Measurements from ENCODE around the gene DSCAM. TPM values are rescaled to one million over a fixed set of nuclear protein-coding genes. Genes with fewer than 3 reads are reported as not detected.

The DSCAM gene
- total RNA-seq, 1 experiment from 2014 or later = 0.13 TPM

GRCh38 chr21:40842197-40842552 lies 4.8 kb downstream of the DSCAM start (continued):
- TF ChIP-seq EMX1 (CRISPR knock-in tag; IDR thresholded peaks at IDR 0.05) (no peak), ZBTB43 (CRISPR knock-in tag; IDR thresholded peaks at IDR 0.05) (no peak), ZNF219 (CRISPR knock-in tag; IDR thresholded peaks at IDR 0.05; ENCODE audit: borderline replicate concordance) (no peak), RORB (CRISPR knock-in tag; IDR thresholded peaks at IDR 0.05) (no peak), ZNF416 (CRISPR knock-in tag; IDR thresholded peaks at IDR 0.05) (no peak), PRRX2 (CRISPR knock-in tag; IDR thresholded peaks at IDR 0.05) (no peak), NR2C2 (CRISPR knock-in tag; IDR thresholded peaks at IDR 0.05) (no peak)
- TF ChIP-seq, protein P1, sequence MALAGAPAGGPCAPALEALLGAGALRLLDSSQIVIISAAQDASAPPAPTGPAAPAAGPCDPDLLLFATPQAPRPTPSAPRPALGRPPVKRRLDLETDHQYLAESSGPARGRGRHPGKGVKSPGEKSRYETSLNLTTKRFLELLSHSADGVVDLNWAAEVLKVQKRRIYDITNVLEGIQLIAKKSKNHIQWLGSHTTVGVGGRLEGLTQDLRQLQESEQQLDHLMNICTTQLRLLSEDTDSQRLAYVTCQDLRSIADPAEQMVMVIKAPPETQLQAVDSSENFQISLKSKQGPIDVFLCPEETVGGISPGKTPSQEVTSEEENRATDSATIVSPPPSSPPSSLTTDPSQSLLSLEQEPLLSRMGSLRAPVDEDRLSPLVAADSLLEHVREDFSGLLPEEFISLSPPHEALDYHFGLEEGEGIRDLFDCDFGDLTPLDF (CRISPR knock-in tag; IDR thresholded peaks at IDR 0.05) = no peak
- TF ChIP-seq, protein P2, sequence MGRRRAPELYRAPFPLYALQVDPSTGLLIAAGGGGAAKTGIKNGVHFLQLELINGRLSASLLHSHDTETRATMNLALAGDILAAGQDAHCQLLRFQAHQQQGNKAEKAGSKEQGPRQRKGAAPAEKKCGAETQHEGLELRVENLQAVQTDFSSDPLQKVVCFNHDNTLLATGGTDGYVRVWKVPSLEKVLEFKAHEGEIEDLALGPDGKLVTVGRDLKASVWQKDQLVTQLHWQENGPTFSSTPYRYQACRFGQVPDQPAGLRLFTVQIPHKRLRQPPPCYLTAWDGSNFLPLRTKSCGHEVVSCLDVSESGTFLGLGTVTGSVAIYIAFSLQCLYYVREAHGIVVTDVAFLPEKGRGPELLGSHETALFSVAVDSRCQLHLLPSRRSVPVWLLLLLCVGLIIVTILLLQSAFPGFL (CRISPR knock-in tag; IDR thresholded peaks at IDR 0.05; ENCODE audit: borderline replicate concordance) = no peak
- TF ChIP-seq, protein P3, sequence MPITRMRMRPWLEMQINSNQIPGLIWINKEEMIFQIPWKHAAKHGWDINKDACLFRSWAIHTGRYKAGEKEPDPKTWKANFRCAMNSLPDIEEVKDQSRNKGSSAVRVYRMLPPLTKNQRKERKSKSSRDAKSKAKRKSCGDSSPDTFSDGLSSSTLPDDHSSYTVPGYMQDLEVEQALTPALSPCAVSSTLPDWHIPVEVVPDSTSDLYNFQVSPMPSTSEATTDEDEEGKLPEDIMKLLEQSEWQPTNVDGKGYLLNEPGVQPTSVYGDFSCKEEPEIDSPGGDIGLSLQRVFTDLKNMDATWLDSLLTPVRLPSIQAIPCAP (CRISPR knock-in tag; IDR thresholded peaks at IDR 0.05) = no peak
- TF ChIP-seq, protein P4, sequence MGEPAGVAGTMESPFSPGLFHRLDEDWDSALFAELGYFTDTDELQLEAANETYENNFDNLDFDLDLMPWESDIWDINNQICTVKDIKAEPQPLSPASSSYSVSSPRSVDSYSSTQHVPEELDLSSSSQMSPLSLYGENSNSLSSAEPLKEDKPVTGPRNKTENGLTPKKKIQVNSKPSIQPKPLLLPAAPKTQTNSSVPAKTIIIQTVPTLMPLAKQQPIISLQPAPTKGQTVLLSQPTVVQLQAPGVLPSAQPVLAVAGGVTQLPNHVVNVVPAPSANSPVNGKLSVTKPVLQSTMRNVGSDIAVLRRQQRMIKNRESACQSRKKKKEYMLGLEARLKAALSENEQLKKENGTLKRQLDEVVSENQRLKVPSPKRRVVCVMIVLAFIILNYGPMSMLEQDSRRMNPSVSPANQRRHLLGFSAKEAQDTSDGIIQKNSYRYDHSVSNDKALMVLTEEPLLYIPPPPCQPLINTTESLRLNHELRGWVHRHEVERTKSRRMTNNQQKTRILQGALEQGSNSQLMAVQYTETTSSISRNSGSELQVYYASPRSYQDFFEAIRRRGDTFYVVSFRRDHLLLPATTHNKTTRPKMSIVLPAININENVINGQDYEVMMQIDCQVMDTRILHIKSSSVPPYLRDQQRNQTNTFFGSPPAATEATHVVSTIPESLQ (CRISPR knock-in tag; IDR thresholded peaks at IDR 0.05) = no peak

DNA sequence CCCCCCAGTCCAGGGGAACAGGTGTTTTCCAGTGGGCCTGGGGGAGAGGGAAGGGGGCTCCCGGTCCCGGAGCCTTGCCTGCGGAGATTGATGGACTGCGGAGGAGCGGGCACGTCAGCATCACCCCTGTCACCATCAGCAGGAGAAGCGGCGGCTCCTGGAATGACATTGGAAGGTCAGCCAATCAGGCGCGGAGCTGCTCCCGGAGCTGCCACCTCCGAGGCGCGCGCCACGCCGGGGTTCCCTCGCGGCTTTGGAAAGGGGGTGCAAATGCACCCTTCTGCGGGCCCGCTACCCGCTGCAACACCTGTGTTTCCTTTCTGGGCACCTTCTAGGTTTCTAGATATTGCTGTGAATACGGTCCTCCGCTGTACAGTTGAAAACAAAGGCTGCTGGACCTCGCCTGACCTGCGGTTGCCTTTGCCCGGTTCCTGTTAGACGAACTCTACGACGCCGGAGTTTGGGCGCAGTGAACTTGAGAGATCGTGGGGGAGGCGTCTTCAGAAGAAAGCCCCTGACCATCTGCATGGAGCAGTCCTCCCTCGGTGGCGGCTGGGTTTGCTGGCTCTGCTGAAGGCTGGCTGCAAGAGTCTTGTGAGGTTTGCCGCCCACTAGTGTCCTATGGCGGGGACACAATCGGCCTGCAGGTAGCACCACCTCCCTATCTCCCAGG lies 5.3 kb downstream of the DSCAM start:
- Mint-ChIP-seq H3K27ac (no peak overlapping the region), H3K9me3 (no peaks in the 10 kb centered on the region), H3K36me3 (no peaks in the 10 kb centered on the region), H3K4me3 (peak overlapping the region; percentile 81), H3K4me1 (peaks cover 17% of the 10 kb centered on the region), H3K27me3 (ENCODE audit: low read depth) (peaks cover 50% of the 10 kb centered on the region)
- ATAC-seq (peak; percentile 89), DNase-seq (ENCODE audit: low spot score) (peak; percentile 78)
- ChIA-PET POLR2A (no interaction called here), CTCF (interaction anchor here (1.5 to 1.6 kb wide), 3 partner anchors 11 to 456 kb away, joined by 3 to 4 read pairs (median 4); no protein-coding TSS in a partner anchor)
- TF ChIP-seq ARID4B (CRISPR knock-in tag; IDR thresholded peaks at IDR 0.05; ENCODE audit: borderline replicate concordance) (no peak), FOXP1 (CRISPR knock-in tag; IDR thresholded peaks at IDR 0.05; ENCODE audit: borderline replicate concordance) (0 out of 2 replicates have a peak, but pooled peaks have one; percentile 75), ZMAT4 (CRISPR knock-in tag; IDR thresholded peaks at IDR 0.05) (no peak), ATF1 (CRISPR knock-in tag; IDR thresholded peaks at IDR 0.05) (no peak), ZNF138 (CRISPR knock-in tag; conservative IDR thresholded peaks at IDR 0.05) (no peak), CDX4 (CRISPR knock-in tag; IDR thresholded peaks at IDR 0.05; ENCODE audit: borderline replicate concordance) (no peak)
- TF ChIP-seq, protein P5, sequence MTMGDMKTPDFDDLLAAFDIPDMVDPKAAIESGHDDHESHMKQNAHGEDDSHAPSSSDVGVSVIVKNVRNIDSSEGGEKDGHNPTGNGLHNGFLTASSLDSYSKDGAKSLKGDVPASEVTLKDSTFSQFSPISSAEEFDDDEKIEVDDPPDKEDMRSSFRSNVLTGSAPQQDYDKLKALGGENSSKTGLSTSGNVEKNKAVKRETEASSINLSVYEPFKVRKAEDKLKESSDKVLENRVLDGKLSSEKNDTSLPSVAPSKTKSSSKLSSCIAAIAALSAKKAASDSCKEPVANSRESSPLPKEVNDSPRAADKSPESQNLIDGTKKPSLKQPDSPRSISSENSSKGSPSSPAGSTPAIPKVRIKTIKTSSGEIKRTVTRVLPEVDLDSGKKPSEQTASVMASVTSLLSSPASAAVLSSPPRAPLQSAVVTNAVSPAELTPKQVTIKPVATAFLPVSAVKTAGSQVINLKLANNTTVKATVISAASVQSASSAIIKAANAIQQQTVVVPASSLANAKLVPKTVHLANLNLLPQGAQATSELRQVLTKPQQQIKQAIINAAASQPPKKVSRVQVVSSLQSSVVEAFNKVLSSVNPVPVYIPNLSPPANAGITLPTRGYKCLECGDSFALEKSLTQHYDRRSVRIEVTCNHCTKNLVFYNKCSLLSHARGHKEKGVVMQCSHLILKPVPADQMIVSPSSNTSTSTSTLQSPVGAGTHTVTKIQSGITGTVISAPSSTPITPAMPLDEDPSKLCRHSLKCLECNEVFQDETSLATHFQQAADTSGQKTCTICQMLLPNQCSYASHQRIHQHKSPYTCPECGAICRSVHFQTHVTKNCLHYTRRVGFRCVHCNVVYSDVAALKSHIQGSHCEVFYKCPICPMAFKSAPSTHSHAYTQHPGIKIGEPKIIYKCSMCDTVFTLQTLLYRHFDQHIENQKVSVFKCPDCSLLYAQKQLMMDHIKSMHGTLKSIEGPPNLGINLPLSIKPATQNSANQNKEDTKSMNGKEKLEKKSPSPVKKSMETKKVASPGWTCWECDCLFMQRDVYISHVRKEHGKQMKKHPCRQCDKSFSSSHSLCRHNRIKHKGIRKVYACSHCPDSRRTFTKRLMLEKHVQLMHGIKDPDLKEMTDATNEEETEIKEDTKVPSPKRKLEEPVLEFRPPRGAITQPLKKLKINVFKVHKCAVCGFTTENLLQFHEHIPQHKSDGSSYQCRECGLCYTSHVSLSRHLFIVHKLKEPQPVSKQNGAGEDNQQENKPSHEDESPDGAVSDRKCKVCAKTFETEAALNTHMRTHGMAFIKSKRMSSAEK (CRISPR knock-in tag; IDR thresholded peaks at IDR 0.05; ENCODE audit: borderline replicate concordance) = no peak
